Gastroesophageal sphincter (tissue), 3 donors: ENCODE data around the gene EFCAB5.

Source experiments
- POLR2AphosphoS5 ChIP-seq: sonication (generic); formaldehyde crosslinking; IDR thresholded peaks from one replicate; pipeline ENCODE4 v1.6.1; 2017; ENCODE audit warnings: antibody characterized with exemption
- TF ChIP-seq, protein P1 (sequence below), 4 experiments: fragments of 200-600 bp in 2 of 4; fragments of 450-650 bp in 2 of 4; sonication (generic) in 1 of 4; IDR thresholded peaks; one replicate each; pipeline ENCODE4 v1.5.1; 2017 to 2019; ENCODE audit warnings: antibody characterized with exemption in 4 of 4, mild to moderate bottlenecking in 2 of 4, moderate library complexity in 2 of 4

DNA sequence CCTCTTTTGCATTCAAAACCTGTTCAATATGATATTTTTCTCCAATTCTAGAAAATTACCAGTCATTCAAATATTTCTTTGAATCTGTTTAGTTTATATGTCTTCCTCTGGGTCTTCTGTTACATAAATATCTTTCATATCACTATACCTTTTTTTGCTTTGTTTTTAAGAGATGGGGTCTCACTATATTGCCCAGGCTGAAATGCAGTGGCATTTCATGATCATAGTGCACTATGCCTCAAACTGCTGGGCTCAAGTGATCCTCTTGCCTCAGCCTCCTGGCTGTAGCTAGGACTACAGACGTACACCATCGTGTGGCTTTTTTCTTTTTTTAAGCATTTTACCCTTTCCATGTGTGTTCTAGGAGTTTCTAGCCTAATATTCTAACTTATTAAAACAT lies 214.0 kb downstream of the EFCAB5 start:
- TF ChIP-seq, protein P1, sequence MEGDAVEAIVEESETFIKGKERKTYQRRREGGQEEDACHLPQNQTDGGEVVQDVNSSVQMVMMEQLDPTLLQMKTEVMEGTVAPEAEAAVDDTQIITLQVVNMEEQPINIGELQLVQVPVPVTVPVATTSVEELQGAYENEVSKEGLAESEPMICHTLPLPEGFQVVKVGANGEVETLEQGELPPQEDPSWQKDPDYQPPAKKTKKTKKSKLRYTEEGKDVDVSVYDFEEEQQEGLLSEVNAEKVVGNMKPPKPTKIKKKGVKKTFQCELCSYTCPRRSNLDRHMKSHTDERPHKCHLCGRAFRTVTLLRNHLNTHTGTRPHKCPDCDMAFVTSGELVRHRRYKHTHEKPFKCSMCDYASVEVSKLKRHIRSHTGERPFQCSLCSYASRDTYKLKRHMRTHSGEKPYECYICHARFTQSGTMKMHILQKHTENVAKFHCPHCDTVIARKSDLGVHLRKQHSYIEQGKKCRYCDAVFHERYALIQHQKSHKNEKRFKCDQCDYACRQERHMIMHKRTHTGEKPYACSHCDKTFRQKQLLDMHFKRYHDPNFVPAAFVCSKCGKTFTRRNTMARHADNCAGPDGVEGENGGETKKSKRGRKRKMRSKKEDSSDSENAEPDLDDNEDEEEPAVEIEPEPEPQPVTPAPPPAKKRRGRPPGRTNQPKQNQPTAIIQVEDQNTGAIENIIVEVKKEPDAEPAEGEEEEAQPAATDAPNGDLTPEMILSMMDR (IDR thresholded peaks at IDR 0.05) = no peak
- TF ChIP-seq POLR2AphosphoS5 = no peak
